Measurements from ENCODE around the gene NIPBL.

DNA sequence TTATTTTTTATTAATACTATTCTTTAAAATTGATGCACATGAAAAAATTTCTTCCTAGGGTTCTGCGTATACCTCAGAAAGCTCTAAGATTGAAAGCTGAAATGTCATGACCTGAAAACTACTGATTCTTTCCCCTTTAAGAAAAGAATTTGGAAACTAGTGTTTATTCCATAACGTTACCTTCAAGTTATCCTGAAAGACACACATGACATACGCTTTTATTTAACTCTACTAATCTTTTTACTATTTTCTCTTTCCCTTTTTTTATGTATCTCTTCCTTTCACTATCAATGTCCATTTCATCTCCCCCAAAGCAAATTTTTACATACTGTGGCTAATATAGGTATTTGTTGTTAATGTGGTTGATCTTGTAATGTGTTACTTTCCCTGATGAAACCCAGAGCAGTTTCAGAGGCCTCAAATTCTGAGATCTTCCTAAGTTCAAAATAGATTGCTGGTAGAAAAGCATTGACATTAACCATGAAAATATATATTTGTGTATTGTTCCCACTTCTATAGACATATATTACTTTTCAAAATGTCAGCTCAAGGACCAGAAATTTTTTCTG, 7.4 kb downstream of the NIPBL start:
- TF ChIP-seq, protein P1, sequence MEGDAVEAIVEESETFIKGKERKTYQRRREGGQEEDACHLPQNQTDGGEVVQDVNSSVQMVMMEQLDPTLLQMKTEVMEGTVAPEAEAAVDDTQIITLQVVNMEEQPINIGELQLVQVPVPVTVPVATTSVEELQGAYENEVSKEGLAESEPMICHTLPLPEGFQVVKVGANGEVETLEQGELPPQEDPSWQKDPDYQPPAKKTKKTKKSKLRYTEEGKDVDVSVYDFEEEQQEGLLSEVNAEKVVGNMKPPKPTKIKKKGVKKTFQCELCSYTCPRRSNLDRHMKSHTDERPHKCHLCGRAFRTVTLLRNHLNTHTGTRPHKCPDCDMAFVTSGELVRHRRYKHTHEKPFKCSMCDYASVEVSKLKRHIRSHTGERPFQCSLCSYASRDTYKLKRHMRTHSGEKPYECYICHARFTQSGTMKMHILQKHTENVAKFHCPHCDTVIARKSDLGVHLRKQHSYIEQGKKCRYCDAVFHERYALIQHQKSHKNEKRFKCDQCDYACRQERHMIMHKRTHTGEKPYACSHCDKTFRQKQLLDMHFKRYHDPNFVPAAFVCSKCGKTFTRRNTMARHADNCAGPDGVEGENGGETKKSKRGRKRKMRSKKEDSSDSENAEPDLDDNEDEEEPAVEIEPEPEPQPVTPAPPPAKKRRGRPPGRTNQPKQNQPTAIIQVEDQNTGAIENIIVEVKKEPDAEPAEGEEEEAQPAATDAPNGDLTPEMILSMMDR (IDR thresholded peaks at IDR 0.05): no peak
- no peak for TF ChIP-seq POLR2A (IDR thresholded peaks at IDR 0.05)

Data from body of pancreas (tissue), 4 donors.